Skeletal muscle satellite cell (primary cell): ENCODE data around the gene MPLKIP. TPM values are rescaled to one million over a fixed set of nuclear protein-coding genes. Genes with fewer than 3 reads are reported as not detected.
"Not testable (repeated sequence)": the region's sequence is repeated elsewhere in the genome, so short reads cannot be mapped to it uniquely, and the experiment has no call there.

Experiments
- H3K27me3 ChIP-seq: 2 replicates; pipeline ENCODE4 v1.7.0; 2013; ENCODE audit warnings: low read length; ENCODE audit not compliant: control insufficient read depth, insufficient read depth
- H3K36me3 ChIP-seq: 2 replicates; pipeline ENCODE4 v1.7.0; 2013; ENCODE audit warnings: mild to moderate bottlenecking, control low read depth, low read length; ENCODE audit not compliant: insufficient read depth
- H3K4me1 ChIP-seq: 2 replicates; pipeline ENCODE4 v1.7.0; 2013; ENCODE audit warnings: low read length; ENCODE audit not compliant: control insufficient read depth, insufficient read depth
- H3K4me2 ChIP-seq: 2 replicates; pipeline ENCODE4 v1.7.0; 2013; ENCODE audit warnings: mild to moderate bottlenecking, low read length
- H3K4me3 ChIP-seq: 2 replicates; pipeline ENCODE4 v1.7.0; 2013; ENCODE audit warnings: low read length
- H3K9ac ChIP-seq: 2 replicates; pipeline ENCODE4 v1.7.0; 2013; ENCODE audit warnings: mild to moderate bottlenecking, low read depth, low read length, moderate library complexity
- H3K9me3 ChIP-seq: replicated peaks from 2 replicates; pipeline ENCODE4 v1.7.0; 2013; ENCODE audit warnings: mild to moderate bottlenecking, control low read depth, low read length
- total RNA-seq: library from RNA; depleted of rRNA; stranded (reverse); fragments of >200 nt; gene quantifications from 2 replicates; pipeline ENCODE4 v1.2.3, GENCODE V29; 2012; rRNA removed

The MPLKIP gene
- 17.0 and 20.8 TPM in 2 replicates for total RNA-seq

DNA sequence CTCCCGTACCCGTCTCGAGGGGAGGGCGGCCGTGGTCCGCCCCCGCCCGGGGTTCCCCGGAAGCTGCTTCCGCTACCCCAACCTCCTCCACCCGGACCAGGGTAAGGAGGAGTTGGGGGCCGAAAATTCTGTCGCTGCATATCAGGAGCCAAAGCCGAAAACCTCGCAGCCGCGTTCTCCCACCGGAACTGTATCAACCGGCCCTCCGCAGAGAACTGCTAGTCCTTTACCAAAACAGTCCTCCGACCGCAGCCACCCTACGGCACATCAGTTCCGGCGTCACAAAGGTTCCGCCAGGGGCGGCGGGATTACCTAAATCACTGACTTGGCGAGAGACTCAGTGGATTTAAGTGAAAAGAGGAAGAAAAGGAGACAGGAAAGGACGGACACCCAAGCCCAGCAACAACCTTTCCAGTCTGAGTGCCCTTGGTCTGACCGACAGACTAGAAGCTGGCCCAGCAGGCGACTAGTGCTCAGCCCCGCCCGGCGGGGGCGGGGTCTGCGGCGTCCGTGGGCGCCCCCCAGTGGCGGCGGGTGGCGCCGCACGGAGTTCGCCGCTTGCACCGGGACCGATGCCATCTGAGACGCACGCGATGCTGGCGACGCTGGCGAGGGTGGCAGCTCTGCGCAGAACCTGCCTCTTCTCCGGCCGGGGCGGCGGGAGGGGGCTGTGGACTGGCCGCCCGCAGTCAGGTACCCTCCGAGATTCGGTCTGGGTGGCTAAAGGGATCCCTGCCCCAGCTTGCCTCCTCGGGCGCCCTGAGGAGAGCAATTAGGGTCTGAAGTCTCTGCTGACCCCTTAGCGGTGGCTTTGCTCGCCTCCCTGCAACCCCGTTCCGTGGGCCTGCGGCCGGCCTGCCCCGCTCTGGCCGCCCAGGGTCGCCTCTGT lies at the start of gene MPLKIP, which contains the start of gene SUGCT:
Gene MPLKIP, minus strand, starts transcription at position 195 of the 889 bp plus-strand sequence. Its CDS starts 55 bp downstream, at position 140.
Gene SUGCT, plus strand, starts transcription at position 578 of the 889 bp plus-strand sequence.
- H3K4me2 ChIP-seq = peak within 1 kb of the TSS; percentile 96
- no peaks in the 10 kb centered on the region for H3K27me3 ChIP-seq
- no peaks in the 10 kb centered on the region for H3K9me3 ChIP-seq
- peaks cover 5% of the 10 kb centered on the region for H3K36me3 ChIP-seq
- H3K4me1 ChIP-seq = peaks cover 11% of the 10 kb centered on the region
- peak within 1 kb of the TSS; percentile 99 for H3K9ac ChIP-seq
- H3K4me3 ChIP-seq = peak within 1 kb of the TSS; percentile 84

DNA sequence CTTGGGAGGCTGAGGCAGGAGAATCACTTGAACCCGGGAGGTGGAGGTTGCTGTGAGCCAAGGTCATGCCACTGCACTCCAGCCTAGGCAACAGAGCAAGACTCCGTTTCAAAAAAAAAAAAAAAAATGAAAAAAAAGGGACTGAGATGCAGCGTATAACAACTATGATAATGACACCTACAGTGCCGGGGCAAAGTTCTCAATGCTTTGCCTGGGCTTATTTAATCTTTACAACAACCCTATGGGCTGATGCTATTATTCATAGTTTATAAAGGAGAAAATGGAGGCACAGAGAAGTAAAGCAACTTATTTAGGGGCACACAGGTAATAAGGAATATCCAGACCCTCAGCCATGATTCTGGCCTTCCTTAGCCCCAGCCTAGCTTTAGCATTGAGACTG lies 48.0 kb upstream of the MPLKIP start:
- Histone ChIP-seq H3K9me3 (no peaks in the 10 kb centered on the region), H3K4me1 (no peaks in the 10 kb centered on the region), H3K4me2 (no peak overlapping the region), H3K4me3 (no peak overlapping the region), H3K27me3 (no peaks in the 10 kb centered on the region), H3K36me3 (no peaks in the 10 kb centered on the region), H3K9ac (no peak overlapping the region)

DNA sequence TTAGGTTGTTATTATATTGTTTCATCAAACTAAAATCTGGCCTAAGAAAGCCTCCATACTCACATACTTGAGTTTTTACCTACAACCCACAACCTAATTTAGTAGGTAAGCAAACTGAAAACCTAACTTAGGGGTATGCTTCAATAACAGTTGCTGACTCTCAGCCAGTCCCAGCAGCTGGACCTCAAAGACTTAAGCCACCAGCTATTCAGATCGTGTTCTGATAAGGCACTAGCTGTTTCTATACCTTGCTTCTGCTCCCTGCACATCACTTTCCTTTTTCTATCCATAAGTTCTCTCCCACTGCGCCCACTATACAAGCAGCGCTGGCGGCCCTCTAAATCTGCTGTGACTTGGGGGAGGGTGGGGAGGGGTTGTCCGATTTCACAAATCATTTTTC lies 42.6 kb upstream of the MPLKIP start:
- no peaks in the 10 kb centered on the region for H3K36me3 ChIP-seq
- H3K9ac ChIP-seq = no peak overlapping the region
- H3K27me3 ChIP-seq = no peaks in the 10 kb centered on the region
- H3K4me3 ChIP-seq = no peak overlapping the region
- H3K9me3 ChIP-seq = no peaks in the 10 kb centered on the region
- peaks cover 5% of the 10 kb centered on the region for H3K4me1 ChIP-seq
- H3K4me2 ChIP-seq = no peak overlapping the region

- no peaks in the 10 kb centered on the region for H3K36me3 ChIP-seq
- H3K4me1 ChIP-seq = peaks cover 5% of the 10 kb centered on the region
- no peak overlapping the region for H3K4me3 ChIP-seq
- H3K9me3 ChIP-seq = no peaks in the 10 kb centered on the region
- no peaks in the 10 kb centered on the region for H3K27me3 ChIP-seq
- no peak overlapping the region for H3K9ac ChIP-seq
- H3K4me2 ChIP-seq = no peak overlapping the region
Observed at GRCh38 chr7:40175725-40176510, 41.5 kb upstream of the MPLKIP start.

- H3K36me3 ChIP-seq, H3K4me1 ChIP-seq, H3K4me3 ChIP-seq, H3K4me2 ChIP-seq, H3K9ac ChIP-seq, H3K27me3 ChIP-seq, H3K9me3 ChIP-seq: not testable (repeated sequence)
Observed at GRCh38 chr7:40175256-40175655, 40.8 kb upstream of the MPLKIP start.

- H3K27me3 ChIP-seq, H3K4me3 ChIP-seq, H3K4me1 ChIP-seq, H3K4me2 ChIP-seq, H3K9me3 ChIP-seq, H3K36me3 ChIP-seq, H3K9ac ChIP-seq: not testable (repeated sequence)
Observed at GRCh38 chr7:40173121-40173520, 38.7 kb upstream of the MPLKIP start.

- not testable (repeated sequence) for H3K4me1 ChIP-seq, H3K4me2 ChIP-seq, H3K27me3 ChIP-seq, H3K36me3 ChIP-seq, H3K9me3 ChIP-seq, H3K9ac ChIP-seq, H3K4me3 ChIP-seq
Observed at GRCh38 chr7:40168266-40168665, 33.8 kb upstream of the MPLKIP start.

DNA sequence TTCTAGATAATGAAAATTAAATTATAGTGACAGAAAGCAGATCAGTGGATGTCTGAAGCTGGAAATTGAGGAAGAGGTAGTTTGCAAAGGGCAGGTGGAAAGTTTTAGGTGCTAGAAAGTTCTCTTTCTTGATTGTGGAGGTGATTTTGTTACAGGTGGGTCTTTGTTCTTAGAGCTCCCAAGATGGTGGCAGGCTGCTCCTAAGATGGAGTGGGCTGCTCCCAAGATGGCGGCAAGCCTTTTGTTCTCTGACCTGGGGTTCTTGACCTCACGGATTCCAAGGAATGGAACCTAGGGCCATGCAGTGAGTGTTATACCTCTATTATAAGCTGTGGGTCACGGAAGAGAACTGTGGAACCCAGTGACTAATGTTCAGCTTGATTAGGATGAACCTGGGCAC lies 32.9 kb upstream of the MPLKIP start:
- Histone ChIP-seq H3K9me3 (no peaks in the 10 kb centered on the region), H3K27me3 (no peaks in the 10 kb centered on the region), H3K4me1 (no peaks in the 10 kb centered on the region), H3K36me3 (no peaks in the 10 kb centered on the region), H3K4me3 (no peak overlapping the region), H3K9ac (no peak overlapping the region), H3K4me2 (no peak overlapping the region)

DNA sequence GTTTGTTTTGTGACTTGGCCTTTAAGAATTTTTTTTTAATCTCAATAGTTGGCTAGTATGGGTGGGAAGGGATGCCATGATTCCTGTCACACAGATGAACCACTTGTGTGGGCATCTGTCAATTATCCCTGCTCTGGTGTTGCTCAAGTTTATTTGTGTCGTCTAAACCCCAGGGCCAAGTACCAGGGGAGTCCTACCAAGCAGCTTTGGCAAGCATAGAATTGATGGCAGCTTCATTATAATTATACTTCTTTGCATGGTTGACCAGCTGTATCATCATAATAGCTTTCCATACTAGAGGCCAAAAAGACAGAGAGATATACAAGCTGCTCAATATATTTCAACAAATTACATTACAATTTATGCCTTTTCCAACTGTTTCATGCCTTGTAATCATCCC lies 30.8 kb upstream of the MPLKIP start:
- H3K4me2 ChIP-seq = no peak overlapping the region
- H3K4me1 ChIP-seq = no peaks in the 10 kb centered on the region
- H3K4me3 ChIP-seq = no peak overlapping the region
- no peak overlapping the region for H3K9ac ChIP-seq
- H3K27me3 ChIP-seq = no peaks in the 10 kb centered on the region
- no peaks in the 10 kb centered on the region for H3K36me3 ChIP-seq
- no peaks in the 10 kb centered on the region for H3K9me3 ChIP-seq

DNA sequence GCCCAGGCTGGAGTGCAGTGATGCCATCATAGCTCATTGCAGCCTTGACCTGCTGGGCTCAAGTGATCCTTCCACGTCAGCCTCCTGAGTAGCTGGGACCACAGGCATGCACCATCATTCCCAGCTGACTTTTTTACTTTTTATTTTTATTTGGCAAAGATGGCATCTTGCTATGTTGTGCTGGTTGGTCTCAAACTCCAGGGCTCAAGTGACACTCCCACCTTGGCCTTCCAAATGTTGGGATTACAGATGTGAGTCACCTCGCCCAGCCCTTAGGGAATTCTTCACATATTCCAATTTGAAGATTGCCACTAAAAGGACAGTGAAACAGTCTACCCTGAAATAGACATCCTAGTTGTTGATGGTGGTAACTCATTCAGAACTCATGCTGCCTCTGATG lies 28.1 kb upstream of the MPLKIP start:
- Histone ChIP-seq H3K4me1 (no peaks in the 10 kb centered on the region), H3K4me2 (no peak overlapping the region), H3K36me3 (no peaks in the 10 kb centered on the region), H3K4me3 (no peak overlapping the region), H3K27me3 (no peaks in the 10 kb centered on the region), H3K9ac (no peak overlapping the region), H3K9me3 (no peaks in the 10 kb centered on the region)

GRCh38 chr7:40156988-40157387 lies 22.6 kb upstream of the MPLKIP start:
- Histone ChIP-seq H3K4me2 (no peak overlapping the region), H3K36me3 (no peaks in the 10 kb centered on the region), H3K4me3 (no peak overlapping the region), H3K4me1 (no peaks in the 10 kb centered on the region), H3K9ac (no peak overlapping the region), H3K27me3 (no peaks in the 10 kb centered on the region), H3K9me3 (no peaks in the 10 kb centered on the region)
